Chondrocyte (in vitro differentiated cells): ENCODE results near the gene LRFN2. TPM values are rescaled to one million over a fixed set of nuclear protein-coding genes. Genes with fewer than 3 reads are reported as not detected.

ENCODE experiments used
- DNase-seq: peaks from one replicate; pipeline ENCODE4 v3.0.0; 2021; ENCODE audit warnings: mixed read lengths, low spot score
- H3K27ac Mint-ChIP-seq: one replicate; pipeline ENCODE4 v1.8.0; 2021; ENCODE audit warnings: mild to moderate bottlenecking, moderate library complexity, mixed read lengths; ENCODE audit not compliant: unreplicated experiment
- H3K27me3 Mint-ChIP-seq: 2 replicates; pipeline ENCODE4 v1.8.0; 2021; ENCODE audit warnings: low read depth, mixed read lengths
- H3K36me3 Mint-ChIP-seq: 2 replicates; pipeline ENCODE4 v1.8.0; 2021; ENCODE audit warnings: low read depth, mixed read lengths
- H3K4me1 Mint-ChIP-seq: 2 replicates; pipeline ENCODE4 v1.8.0; 2021; ENCODE audit warnings: low read depth, mild to moderate bottlenecking, mixed read lengths
- H3K4me3 Mint-ChIP-seq: one replicate; pipeline ENCODE4 v1.8.0; 2021; ENCODE audit warnings: mild to moderate bottlenecking, moderate library complexity, mixed read lengths; ENCODE audit not compliant: unreplicated experiment
- H3K9me3 Mint-ChIP-seq: 2 replicates; pipeline ENCODE4 v1.8.0; 2021; ENCODE audit warnings: low read depth, mixed read lengths
- total RNA-seq: library from RNA; stranded (reverse); gene quantifications from 3 replicates; pipeline ENCODE4 v1.2.1, GENCODE V29; 2021
- TF ChIP-seq, protein P1 (sequence below): fragments of 200-600 bp; sonication (generic); IDR thresholded peaks from 2 replicates; pipeline ENCODE4 v1.5.0; 2021; ENCODE audit warnings: antibody characterized with exemption, mild to moderate bottlenecking, moderate library complexity

LRFN2 gene
- total RNA-seq, 1 donor from 2014 or later, result 0.05 TPM

GRCh38 chr6:40629463-40629862 lies 42.3 kb upstream of the LRFN2 start:
- H3K4me1 Mint-ChIP-seq, result no peaks in the 10 kb centered on the region
- no peak overlapping the region for H3K4me3 Mint-ChIP-seq
- peaks cover 13% of the 10 kb centered on the region for H3K9me3 Mint-ChIP-seq
- DNase-seq, result no peak
- no peak overlapping the region for H3K27ac Mint-ChIP-seq
- TF ChIP-seq, protein P1, sequence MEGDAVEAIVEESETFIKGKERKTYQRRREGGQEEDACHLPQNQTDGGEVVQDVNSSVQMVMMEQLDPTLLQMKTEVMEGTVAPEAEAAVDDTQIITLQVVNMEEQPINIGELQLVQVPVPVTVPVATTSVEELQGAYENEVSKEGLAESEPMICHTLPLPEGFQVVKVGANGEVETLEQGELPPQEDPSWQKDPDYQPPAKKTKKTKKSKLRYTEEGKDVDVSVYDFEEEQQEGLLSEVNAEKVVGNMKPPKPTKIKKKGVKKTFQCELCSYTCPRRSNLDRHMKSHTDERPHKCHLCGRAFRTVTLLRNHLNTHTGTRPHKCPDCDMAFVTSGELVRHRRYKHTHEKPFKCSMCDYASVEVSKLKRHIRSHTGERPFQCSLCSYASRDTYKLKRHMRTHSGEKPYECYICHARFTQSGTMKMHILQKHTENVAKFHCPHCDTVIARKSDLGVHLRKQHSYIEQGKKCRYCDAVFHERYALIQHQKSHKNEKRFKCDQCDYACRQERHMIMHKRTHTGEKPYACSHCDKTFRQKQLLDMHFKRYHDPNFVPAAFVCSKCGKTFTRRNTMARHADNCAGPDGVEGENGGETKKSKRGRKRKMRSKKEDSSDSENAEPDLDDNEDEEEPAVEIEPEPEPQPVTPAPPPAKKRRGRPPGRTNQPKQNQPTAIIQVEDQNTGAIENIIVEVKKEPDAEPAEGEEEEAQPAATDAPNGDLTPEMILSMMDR, result no peak
- peaks cover 13% of the 10 kb centered on the region for H3K27me3 Mint-ChIP-seq
- no peaks in the 10 kb centered on the region for H3K36me3 Mint-ChIP-seq

DNA sequence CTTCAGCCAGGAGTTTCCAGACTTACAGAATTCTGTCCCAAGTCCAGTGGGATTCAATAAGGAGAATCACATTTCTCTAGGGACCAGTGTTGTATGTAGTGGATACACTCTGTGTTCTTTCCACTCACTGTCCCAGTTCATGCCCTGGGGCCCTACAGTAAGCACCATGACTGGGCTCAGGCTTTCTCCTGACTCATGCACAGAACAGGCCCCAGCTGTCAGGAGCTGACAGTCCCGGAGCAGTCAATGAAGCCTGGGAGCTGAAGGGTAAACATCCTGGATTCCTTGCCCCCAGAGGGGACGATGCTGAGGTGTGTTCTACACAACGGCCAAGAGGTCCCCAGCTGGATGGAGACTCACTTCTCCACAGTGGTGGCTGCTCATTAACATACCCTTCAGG lies 40.2 kb upstream of the LRFN2 start:
- H3K4me1 Mint-ChIP-seq, result no peaks in the 10 kb centered on the region
- TF ChIP-seq, protein P1, result no peak

GRCh38 chr6:40626886-40627285 lies 39.7 kb upstream of the LRFN2 start:
- TF ChIP-seq, protein P1, result no peak
- Mint-ChIP-seq H3K4me1 (no peaks in the 10 kb centered on the region), H3K4me3 (no peak overlapping the region), H3K9me3 (peaks cover 13% of the 10 kb centered on the region), H3K36me3 (no peaks in the 10 kb centered on the region), H3K27ac (no peak overlapping the region), H3K27me3 (peaks cover 13% of the 10 kb centered on the region)
- DNase-seq, result no peak

More for the DNA sequence above, 40.2 kb upstream of the LRFN2 start:
- DNase-seq, result no peak
- Mint-ChIP-seq H3K27me3 (peaks cover 12% of the 10 kb centered on the region), H3K27ac (no peak overlapping the region), H3K9me3 (peaks cover 13% of the 10 kb centered on the region), H3K4me3 (no peak overlapping the region), H3K36me3 (no peaks in the 10 kb centered on the region)

DNA sequence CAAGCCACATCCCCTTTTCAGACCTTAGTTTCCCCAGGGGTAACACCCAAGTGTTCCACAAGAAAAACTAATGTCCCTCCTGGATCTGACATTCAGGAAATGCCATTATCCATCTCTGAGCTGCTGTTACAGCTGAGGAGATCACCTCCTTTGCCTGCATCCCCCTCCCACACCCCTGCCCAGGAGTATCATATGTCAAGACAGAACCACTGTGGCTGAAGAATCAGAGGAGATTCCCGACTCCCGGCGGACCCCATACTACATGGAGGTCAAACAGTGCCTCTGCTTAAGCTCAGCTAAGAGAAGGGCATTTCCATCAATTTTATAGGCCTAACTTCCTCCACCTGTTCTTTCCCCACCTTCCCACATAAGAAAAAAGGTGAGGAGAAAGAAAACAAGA lies 36.8 kb upstream of the LRFN2 start:
- Mint-ChIP-seq H3K9me3 (peaks cover 13% of the 10 kb centered on the region), H3K4me1 (no peaks in the 10 kb centered on the region), H3K27me3 (peaks cover 26% of the 10 kb centered on the region), H3K36me3 (no peaks in the 10 kb centered on the region), H3K27ac (no peak overlapping the region), H3K4me3 (no peak overlapping the region)
- TF ChIP-seq, protein P1, result no peak
- no peak for DNase-seq

DNA sequence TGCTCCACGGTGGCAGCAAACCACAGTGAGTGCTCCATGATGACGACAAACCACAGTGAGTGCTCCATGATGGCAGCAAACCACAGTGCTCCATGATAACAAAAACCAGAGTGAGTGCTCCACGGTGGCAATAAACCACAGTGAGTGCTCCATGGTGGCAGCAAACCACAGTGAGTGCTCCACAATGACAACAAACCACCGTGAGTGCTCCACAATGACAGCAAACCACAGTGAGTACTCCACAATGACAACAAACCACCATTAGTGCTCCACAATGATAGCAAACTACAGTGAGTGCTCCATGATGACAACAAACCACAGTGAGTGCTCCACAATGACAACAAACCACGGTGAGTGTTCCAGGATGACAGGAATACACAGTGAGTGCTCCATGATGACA lies 36.0 kb upstream of the LRFN2 start:
- no peaks in the 10 kb centered on the region for H3K36me3 Mint-ChIP-seq
- H3K27me3 Mint-ChIP-seq, result peaks cover 33% of the 10 kb centered on the region
- TF ChIP-seq, protein P1, result no peak
- H3K4me3 Mint-ChIP-seq, result no peak overlapping the region
- DNase-seq, result no peak
- no peaks in the 10 kb centered on the region for H3K4me1 Mint-ChIP-seq
- no peak overlapping the region for H3K27ac Mint-ChIP-seq
- peaks cover 13% of the 10 kb centered on the region for H3K9me3 Mint-ChIP-seq
